Prostate gland (tissue), 2 donors: ENCODE data around the gene SZRD1.

Source experiments
- CTCF ChIP-seq, 4 experiments: fragments of 200-600 bp in 2 of 4; fragments of 450-650 bp in 2 of 4; sonication (generic) in 2 of 4; IDR thresholded peaks; 1 replicate in 3 of 4; 2 replicates in 1 of 4; pipeline ENCODE4 v1.5.1; 2016 to 2019; ENCODE audit warnings: antibody characterized with exemption in 4 of 4, mild to moderate bottlenecking in 2 of 4, moderate library complexity in 2 of 4
- POLR2A ChIP-seq: fragments of 450-650 bp; IDR thresholded peaks from one replicate; pipeline ENCODE4 v1.6.1; 2016; ENCODE audit warnings: antibody characterized with exemption, mild to moderate bottlenecking

DNA sequence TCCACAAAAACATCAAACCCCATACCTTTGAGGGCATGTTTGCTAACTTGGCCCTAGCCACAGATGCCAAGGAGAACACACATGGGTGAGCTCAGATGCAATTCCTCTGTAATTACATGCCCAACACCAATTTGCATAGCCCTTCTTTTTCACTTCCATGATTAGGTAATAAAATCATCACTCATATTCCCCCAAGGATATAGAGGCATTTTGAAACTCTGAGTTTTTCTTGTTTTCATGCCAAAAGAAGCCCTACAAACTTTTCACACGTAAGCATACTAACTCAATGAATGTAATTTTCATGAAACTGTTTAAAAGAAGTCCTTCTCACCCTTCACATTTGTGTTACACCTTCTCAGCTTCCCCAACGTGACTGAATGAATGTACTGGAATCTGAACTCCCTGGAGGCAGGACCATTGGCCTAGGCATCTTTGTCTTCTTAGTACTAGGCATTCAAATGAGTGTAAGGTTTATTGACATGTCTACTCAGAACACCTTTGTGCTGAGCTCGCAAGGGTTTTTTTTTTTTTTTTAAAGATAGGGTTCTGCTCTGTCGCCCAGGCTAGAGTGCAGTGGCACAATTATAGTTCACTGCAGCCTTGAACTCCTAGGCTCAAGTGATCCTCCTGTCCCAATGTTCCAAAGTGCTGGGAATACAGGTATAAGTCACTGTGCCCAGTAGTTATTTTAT is 45.7 kb upstream of the SZRD1 start:
- no peak for TF ChIP-seq CTCF (IDR thresholded peaks at IDR 0.05)
- TF ChIP-seq POLR2A = no peak
